Measurements from ENCODE around the gene PTGES2. TPM values are rescaled to one million over a fixed set of nuclear protein-coding genes. Genes with fewer than 3 reads are reported as not detected.
A peak's percentile ranks its signal among the peaks of the same experiment; 100 is the strongest.

The PTGES2 gene
- total and polyA plus RNA-seq, 2 of the 13 experiments (the other 11 are each of a cell fraction or from before 2014, with no cell fraction given), result 63.7 to 79.8 TPM

DNA sequence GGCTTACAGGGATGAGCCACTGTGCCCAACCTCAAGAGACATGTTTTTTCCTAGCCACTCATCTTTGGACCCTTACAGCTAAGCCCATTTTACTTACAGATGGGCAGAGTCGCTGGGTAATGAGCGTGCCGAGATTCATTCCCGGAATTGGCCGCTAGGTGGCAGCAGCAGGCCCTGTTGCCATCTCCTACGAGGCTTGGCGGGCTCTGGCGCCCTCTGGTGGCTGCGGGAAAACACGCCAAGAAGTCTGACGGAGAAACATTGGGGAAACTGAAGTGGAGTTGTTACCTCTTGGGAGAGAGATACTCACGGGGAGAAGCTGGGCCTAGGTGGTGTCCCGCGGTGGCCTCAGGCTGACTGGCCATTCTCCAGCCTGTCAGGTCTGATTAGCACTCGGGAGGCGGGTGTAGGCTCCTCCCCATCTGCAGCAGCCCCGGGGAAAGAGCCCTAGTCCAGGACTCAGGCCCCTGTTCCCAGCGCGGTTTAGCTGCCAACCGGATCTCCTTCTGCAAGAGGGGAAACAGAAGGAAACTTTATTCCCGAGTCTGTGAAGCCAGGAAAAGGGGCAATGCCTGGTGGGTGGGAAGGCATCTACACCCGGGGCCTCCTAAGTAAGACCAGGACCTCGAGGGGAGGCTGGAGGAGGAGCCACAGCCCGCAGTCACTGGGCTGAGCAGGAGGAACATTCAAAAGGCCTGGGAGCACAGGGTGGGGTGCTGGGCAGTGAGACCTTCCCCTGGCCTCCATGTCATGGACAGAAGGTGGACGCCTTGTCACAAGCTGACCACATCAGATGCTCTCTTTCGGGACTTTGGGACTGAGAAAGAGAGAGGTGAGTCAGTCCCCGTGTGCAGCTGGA lies 9.7 kb downstream of the PTGES2 start (continued):
- no peak for TF ChIP-seq ZNF296 (CRISPR knock-in tag; conservative IDR thresholded peaks at IDR 0.05)
- TF ChIP-seq, protein P1, sequence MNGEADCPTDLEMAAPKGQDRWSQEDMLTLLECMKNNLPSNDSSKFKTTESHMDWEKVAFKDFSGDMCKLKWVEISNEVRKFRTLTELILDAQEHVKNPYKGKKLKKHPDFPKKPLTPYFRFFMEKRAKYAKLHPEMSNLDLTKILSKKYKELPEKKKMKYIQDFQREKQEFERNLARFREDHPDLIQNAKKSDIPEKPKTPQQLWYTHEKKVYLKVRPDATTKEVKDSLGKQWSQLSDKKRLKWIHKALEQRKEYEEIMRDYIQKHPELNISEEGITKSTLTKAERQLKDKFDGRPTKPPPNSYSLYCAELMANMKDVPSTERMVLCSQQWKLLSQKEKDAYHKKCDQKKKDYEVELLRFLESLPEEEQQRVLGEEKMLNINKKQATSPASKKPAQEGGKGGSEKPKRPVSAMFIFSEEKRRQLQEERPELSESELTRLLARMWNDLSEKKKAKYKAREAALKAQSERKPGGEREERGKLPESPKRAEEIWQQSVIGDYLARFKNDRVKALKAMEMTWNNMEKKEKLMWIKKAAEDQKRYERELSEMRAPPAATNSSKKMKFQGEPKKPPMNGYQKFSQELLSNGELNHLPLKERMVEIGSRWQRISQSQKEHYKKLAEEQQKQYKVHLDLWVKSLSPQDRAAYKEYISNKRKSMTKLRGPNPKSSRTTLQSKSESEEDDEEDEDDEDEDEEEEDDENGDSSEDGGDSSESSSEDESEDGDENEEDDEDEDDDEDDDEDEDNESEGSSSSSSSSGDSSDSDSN (CRISPR knock-in tag; IDR thresholded peaks at IDR 0.05), result no peak
- TF ChIP-seq ZNF263 (CRISPR knock-in tag; IDR thresholded peaks at IDR 0.05), result peak; percentile 36; the same call in 1 of the 2 replicates
- TF ChIP-seq, protein P2, sequence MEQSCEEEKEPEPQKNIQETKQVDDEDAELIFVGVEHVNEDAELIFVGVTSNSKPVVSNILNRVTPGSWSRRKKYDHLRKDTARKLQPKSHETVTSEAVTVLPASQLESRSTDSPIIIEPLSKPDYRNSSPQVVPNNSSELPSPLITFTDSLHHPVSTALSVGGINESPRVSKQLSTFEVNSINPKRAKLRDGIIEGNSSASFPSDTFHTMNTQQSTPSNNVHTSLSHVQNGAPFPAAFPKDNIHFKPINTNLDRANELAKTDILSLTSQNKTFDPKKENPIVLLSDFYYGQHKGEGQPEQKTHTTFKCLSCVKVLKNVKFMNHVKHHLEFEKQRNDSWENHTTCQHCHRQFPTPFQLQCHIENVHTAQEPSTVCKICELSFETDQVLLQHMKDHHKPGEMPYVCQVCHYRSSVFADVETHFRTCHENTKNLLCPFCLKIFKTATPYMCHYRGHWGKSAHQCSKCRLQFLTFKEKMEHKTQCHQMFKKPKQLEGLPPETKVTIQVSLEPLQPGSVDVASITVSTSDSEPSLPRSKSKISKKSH (CRISPR knock-in tag; IDR thresholded peaks at IDR 0.05; ENCODE audit: borderline replicate concordance), result no peak; the same call in none of the 2 replicates
- TF ChIP-seq ZNF570 (CRISPR knock-in tag; IDR thresholded peaks at IDR 0.05; ENCODE audit: borderline replicate concordance), result no peak
- TF ChIP-seq ZFP90 (CRISPR knock-in tag; IDR thresholded peaks at IDR 0.05; ENCODE audit: borderline replicate concordance), result no peak
- TF ChIP-seq ZNF431 (CRISPR knock-in tag; IDR thresholded peaks at IDR 0.05; ENCODE audit: borderline replicate concordance, low read depth), result no peak
- TF ChIP-seq AHR (CRISPR knock-in tag; IDR thresholded peaks at IDR 0.05), result no peak
- no peak for TF ChIP-seq ZNF382 (CRISPR knock-in tag; IDR thresholded peaks at IDR 0.05; ENCODE audit: borderline replicate concordance)
- TF ChIP-seq, protein P3, sequence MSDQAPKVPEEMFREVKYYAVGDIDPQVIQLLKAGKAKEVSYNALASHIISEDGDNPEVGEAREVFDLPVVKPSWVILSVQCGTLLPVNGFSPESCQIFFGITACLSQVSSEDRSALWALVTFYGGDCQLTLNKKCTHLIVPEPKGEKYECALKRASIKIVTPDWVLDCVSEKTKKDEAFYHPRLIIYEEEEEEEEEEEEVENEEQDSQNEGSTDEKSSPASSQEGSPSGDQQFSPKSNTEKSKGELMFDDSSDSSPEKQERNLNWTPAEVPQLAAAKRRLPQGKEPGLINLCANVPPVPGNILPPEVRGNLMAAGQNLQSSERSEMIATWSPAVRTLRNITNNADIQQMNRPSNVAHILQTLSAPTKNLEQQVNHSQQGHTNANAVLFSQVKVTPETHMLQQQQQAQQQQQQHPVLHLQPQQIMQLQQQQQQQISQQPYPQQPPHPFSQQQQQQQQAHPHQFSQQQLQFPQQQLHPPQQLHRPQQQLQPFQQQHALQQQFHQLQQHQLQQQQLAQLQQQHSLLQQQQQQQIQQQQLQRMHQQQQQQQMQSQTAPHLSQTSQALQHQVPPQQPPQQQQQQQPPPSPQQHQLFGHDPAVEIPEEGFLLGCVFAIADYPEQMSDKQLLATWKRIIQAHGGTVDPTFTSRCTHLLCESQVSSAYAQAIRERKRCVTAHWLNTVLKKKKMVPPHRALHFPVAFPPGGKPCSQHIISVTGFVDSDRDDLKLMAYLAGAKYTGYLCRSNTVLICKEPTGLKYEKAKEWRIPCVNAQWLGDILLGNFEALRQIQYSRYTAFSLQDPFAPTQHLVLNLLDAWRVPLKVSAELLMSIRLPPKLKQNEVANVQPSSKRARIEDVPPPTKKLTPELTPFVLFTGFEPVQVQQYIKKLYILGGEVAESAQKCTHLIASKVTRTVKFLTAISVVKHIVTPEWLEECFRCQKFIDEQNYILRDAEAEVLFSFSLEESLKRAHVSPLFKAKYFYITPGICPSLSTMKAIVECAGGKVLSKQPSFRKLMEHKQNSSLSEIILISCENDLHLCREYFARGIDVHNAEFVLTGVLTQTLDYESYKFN (CRISPR knock-in tag; conservative IDR thresholded peaks at IDR 0.05), result peak; percentile 49
- TF ChIP-seq CEBPG (CRISPR knock-in tag; IDR thresholded peaks at IDR 0.05), result peak; percentile 57
- TF ChIP-seq, protein P4, sequence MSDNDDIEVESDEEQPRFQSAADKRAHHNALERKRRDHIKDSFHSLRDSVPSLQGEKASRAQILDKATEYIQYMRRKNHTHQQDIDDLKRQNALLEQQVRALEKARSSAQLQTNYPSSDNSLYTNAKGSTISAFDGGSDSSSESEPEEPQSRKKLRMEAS (IDR thresholded peaks at IDR 0.05), result no peak; the same call in 1 of the 2 replicates
- peak; percentile 13; the same call in 1 of the 2 replicates for TF ChIP-seq MED13 (CRISPR knock-in tag; IDR thresholded peaks at IDR 0.05)
- no peak for TF ChIP-seq WIZ (CRISPR knock-in tag; IDR thresholded peaks at IDR 0.05)
- TF ChIP-seq ZBTB7A (CRISPR knock-in tag; IDR thresholded peaks at IDR 0.05), result no peak; the same call in 1 of the 2 replicates
- TF ChIP-seq, protein P5, sequence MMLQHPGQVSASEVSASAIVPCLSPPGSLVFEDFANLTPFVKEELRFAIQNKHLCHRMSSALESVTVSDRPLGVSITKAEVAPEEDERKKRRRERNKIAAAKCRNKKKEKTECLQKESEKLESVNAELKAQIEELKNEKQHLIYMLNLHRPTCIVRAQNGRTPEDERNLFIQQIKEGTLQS (CRISPR knock-in tag; IDR thresholded peaks at IDR 0.05), result no peak
- no peak for TF ChIP-seq NR2C2 (CRISPR knock-in tag; IDR thresholded peaks at IDR 0.05; ENCODE audit: borderline replicate concordance)
- TF ChIP-seq, protein P6, sequence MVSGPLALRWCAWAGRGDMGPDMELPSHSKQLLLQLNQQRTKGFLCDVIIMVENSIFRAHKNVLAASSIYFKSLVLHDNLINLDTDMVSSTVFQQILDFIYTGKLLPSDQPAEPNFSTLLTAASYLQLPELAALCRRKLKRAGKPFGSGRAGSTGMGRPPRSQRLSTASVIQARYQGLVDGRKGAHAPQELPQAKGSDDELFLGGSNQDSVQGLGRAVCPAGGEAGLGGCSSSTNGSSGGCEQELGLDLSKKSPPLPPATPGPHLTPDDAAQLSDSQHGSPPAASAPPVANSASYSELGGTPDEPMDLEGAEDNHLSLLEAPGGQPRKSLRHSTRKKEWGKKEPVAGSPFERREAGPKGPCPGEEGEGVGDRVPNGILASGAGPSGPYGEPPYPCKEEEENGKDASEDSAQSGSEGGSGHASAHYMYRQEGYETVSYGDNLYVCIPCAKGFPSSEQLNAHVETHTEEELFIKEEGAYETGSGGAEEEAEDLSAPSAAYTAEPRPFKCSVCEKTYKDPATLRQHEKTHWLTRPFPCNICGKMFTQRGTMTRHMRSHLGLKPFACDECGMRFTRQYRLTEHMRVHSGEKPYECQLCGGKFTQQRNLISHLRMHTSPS (CRISPR knock-in tag; IDR thresholded peaks at IDR 0.05; ENCODE audit: low read depth), result peak; percentile 71; the same call in 1 of the 2 replicates
- no peak for TF ChIP-seq ZNF678 (CRISPR knock-in tag; IDR thresholded peaks at IDR 0.05)
